ENCODE data around the gene MED6.

MED6 gene

GRCh38 chr14:70600382-70601157 lies at the start of gene MED6:
Gene MED6 (minus strand): TSS chr14:70600655. CDS start chr14:70600637, 18 bp downstream.
- DNase-seq (ENCODE audit: insufficient read length, low spot score) (peak; percentile 59), FAIRE-seq (peak; percentile 27)
- no peak for TF ChIP-seq POLR2A (IDR thresholded peaks at IDR 0.05; ENCODE audit: low read depth, low read length)

DNA sequence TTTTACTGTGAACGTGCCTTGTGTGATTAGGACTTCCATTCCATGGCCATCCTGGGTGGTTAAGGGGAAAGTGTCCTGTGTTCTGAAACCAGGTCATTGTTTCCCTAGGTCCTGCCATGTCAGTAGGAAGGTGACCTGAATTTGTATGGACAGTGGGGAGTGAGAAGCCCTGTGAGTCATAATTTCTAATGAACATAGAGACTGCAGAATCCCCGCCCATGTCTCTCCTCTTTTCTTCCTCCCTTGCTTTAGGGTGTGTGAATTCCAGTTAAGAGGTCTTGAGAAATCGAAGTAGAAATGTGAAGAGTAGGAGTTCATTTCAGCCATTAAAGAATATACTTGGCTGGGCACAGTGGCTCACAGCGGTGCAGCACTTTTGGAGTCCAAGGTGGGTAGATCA lies 49.3 kb upstream of the MED6 start:
- DNase-seq (ENCODE audit: insufficient read length, low spot score), result no peak
- FAIRE-seq, result no peak
- TF ChIP-seq POLR2A (IDR thresholded peaks at IDR 0.05; ENCODE audit: low read depth, low read length), result no peak

- FAIRE-seq (no peak), DNase-seq (ENCODE audit: insufficient read length, low spot score) (no peak)
- no peak for TF ChIP-seq POLR2A (IDR thresholded peaks at IDR 0.05; ENCODE audit: low read depth, low read length)
Observed at GRCh38 chr14:70648346-70648745, 47.9 kb upstream of the MED6 start.

GRCh38 chr14:70646705-70647104 lies 46.2 kb upstream of the MED6 start:
- DNase-seq (ENCODE audit: insufficient read length, low spot score), result no peak
- TF ChIP-seq POLR2A (IDR thresholded peaks at IDR 0.05; ENCODE audit: low read depth, low read length), result no peak
- FAIRE-seq, result no peak

DNA sequence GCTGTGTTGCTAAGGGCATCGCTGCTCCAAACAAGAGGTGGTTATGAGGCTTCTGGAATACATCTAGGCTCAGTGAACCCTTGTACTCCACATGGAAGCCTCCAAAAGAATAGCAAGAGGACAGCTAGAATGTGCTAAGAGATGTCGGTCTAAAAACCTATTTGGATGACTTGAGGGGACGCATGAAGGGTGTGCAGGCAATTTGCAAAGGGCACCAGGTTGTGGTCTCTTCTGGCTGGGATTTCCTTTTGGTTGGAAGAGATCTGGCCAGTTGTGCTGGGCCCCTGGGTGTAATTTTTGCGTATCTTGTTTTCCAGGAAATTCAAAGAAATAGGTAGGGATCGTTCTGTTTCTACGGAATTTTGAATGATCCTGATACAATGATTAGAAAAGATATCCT lies 45.4 kb upstream of the MED6 start:
- DNase-seq (ENCODE audit: insufficient read length, low spot score) (no peak), FAIRE-seq (no peak)
- TF ChIP-seq POLR2A (IDR thresholded peaks at IDR 0.05; ENCODE audit: low read depth, low read length), result no peak

DNA sequence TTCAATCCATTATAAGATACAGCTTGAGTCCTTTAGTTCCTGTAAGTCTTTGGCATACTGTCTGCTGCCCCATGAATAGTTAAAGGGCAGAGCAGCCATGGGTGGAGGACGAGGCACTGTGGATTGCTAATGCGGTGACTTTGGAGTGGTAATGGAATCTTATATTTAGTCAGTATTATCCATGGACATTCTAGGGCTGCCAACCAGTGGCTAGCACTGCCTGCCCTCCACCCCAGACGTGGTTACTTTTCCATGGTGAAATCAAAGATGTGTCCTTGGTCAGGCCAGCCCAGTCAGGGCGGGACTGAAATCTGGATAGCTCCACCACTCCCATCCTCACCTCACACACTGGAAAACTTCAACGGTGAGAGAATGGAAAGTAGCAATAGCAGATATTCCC lies 43.5 kb upstream of the MED6 start:
- DNase-seq (ENCODE audit: insufficient read length, low spot score) (no peak), FAIRE-seq (no peak)
- no peak for TF ChIP-seq POLR2A (IDR thresholded peaks at IDR 0.05; ENCODE audit: low read depth, low read length)

DNA sequence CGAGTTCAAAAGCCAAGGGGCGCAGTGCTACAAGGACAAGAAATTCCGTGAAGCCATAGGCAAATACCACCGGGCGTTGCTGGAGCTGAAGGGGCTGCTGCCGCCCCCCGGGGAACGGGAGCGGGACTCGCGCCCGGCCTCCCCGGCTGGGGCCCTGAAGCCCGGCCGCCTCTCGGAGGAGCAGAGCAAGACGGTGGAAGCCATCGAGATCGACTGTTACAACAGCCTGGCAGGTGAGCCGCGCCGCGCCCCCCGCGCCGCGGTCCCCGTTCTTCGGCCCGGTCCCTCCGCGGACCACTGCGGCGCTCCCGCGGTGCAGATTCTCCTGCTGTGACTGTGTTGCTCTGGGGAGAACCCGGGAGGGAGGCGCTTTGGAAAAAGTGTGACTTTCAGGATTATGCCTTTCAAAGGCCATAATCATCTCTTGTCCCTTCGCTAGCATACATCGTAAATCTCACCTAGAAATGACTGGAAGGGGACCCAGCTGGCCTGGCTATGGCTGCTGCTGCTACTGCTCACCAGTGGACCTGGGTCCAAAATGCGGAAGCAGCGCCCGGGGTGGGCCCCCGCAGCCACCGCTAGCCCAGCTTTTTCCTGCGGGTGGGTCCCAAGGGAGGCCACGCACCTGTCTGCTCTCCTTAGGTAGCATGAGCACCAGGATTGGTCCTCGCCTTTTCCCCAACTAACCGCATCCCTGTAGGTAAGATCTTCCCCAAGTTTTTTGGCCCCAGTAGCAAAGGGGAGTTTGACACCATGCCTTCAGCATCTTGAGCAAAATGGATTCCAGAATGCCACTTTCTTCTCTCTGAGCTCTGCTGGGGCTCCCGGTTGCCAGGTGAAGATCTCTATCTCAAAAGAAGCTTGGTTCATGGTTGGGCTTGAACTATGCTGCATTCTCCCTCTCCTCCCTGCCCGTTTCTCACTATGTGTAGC lies 42.1 kb upstream of the MED6 start:
- no peak for FAIRE-seq
- DNase-seq (ENCODE audit: insufficient read length, low spot score), result no peak
- no peak for TF ChIP-seq POLR2A (IDR thresholded peaks at IDR 0.05; ENCODE audit: low read depth, low read length)

GRCh38 chr14:70641548-70642302 lies 41.3 kb upstream of the MED6 start, which contains the start of gene TTC9:
Gene TTC9 (plus strand): TSS chr14:70641916. CDS start chr14:70642130, 214 bp downstream.
- no peak for DNase-seq (ENCODE audit: insufficient read length, low spot score)
- no peak for FAIRE-seq
- no peak for TF ChIP-seq POLR2A (IDR thresholded peaks at IDR 0.05; ENCODE audit: low read depth, low read length)

GRCh38 chr14:70640938-70641547 lies 40.6 kb upstream of the MED6 start:
- FAIRE-seq (no peak), DNase-seq (ENCODE audit: insufficient read length, low spot score) (peak; percentile 44)
- TF ChIP-seq POLR2A (IDR thresholded peaks at IDR 0.05; ENCODE audit: low read depth, low read length), result no peak

DNA sequence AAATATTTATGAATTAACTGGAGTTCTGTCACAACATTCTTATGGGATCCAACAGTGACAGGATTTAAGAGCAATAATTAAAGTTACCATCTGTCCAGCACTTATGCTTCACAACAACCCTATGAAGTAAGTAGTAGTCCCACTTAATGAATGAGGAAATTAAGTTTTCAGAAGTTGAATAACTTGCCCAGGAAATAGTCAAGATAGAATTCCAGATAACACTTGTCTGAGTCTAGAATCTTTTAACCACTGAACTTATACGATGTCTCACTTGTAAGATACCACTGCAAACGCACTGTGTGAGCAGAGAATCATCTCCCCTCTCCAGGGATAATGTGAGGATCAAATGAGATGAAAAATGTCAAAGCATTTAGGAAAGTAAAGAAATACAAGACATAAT lies 38.0 kb upstream of the MED6 start:
- FAIRE-seq (no peak), DNase-seq (ENCODE audit: insufficient read length, low spot score) (no peak)
- TF ChIP-seq POLR2A (IDR thresholded peaks at IDR 0.05; ENCODE audit: low read depth, low read length), result no peak

DNA sequence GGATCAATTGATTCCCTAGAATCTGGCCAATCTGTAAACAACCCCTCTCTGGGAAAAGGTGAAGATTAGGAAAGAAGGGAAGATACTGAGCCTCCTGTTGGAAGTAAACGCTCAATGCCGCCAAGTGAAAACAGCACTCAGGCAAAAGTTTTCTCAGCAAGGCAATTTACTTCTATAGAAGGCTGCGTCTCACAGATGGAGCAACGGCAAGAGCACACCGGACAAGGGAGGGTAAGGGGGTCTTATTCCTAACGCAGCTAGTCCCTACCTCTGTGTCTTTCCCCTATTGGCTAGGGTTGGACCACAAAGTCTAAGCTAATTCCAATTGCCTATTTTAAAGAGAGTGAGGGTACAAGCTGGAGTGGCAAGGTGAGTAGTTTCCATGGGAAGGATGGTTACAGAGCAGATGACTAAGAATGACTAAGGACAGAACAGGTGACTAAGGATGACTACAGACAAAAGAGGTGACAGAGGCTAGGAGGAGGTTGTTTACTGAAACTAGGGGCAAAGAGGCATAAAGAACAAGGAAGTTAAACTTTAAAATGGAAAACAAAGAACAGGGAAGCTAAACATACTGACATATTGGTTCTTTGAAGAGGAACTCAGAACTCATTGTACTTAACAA lies 35.6 kb upstream of the MED6 start:
- no peak for TF ChIP-seq POLR2A (IDR thresholded peaks at IDR 0.05; ENCODE audit: low read depth, low read length)
- FAIRE-seq (no peak), DNase-seq (ENCODE audit: insufficient read length, low spot score) (no peak)

- no peak for FAIRE-seq
- no peak for TF ChIP-seq POLR2A (IDR thresholded peaks at IDR 0.05; ENCODE audit: low read depth, low read length)
Observed at GRCh38 chr14:70631948-70632347, 31.5 kb upstream of the MED6 start.

GRCh38 chr14:70624972-70625371 lies 24.5 kb upstream of the MED6 start:
- DNase-seq (ENCODE audit: insufficient read length, low spot score), result no peak
- FAIRE-seq, result no peak
- no peak for TF ChIP-seq POLR2A (IDR thresholded peaks at IDR 0.05; ENCODE audit: low read depth, low read length)

More at GRCh38 chr14:70631948-70632347, 31.5 kb upstream of the MED6 start:
- DNase-seq (ENCODE audit: insufficient read length, low spot score), result no peak
